ENCODE results near the gene SECISBP2L.

DNA sequence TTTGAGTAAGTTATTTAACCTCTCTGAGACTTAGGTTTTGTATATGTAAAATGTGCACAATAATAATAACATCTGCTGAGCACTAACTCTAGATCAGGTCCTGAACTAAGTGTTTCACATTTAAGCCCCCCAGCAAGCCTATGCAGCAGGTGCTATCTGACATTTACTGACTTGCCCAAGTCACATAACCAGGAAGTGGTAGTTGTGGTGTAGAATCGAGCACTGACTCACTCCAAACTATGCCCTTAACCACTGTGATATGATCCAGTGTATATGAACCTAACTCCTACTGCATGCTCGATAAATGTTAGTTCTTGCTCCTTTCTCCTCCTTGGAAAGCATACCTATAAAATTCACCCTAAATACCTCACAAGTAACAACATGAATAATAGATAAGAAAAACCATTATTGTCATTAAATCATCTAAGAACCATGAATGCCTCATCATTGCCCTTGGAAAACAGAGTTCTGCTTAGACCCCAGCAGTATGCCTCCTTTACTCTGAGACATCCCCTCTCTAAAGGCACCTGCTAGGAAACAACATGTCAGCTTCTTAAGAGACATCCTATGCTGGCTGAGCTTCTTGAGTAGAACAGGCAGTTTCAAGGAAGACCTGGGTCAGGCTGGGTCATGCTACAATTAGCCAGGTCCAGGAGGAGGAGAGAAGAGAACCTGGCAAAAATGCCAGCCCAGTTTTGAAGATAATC is 79.5 kb downstream of the SECISBP2L start:
- TF ChIP-seq, protein P1, sequence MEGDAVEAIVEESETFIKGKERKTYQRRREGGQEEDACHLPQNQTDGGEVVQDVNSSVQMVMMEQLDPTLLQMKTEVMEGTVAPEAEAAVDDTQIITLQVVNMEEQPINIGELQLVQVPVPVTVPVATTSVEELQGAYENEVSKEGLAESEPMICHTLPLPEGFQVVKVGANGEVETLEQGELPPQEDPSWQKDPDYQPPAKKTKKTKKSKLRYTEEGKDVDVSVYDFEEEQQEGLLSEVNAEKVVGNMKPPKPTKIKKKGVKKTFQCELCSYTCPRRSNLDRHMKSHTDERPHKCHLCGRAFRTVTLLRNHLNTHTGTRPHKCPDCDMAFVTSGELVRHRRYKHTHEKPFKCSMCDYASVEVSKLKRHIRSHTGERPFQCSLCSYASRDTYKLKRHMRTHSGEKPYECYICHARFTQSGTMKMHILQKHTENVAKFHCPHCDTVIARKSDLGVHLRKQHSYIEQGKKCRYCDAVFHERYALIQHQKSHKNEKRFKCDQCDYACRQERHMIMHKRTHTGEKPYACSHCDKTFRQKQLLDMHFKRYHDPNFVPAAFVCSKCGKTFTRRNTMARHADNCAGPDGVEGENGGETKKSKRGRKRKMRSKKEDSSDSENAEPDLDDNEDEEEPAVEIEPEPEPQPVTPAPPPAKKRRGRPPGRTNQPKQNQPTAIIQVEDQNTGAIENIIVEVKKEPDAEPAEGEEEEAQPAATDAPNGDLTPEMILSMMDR (IDR thresholded peaks at IDR 0.05; ENCODE audit: borderline replicate concordance, extremely low read depth, low read length, poor library complexity, severe bottlenecking), result no peak
- TF ChIP-seq EZH2 (IDR thresholded peaks at IDR 0.05; ENCODE audit: borderline replicate concordance, low read depth, low read length, severe bottlenecking), result no peak
